Measurements from ENCODE around the gene LCN6.

DNA sequence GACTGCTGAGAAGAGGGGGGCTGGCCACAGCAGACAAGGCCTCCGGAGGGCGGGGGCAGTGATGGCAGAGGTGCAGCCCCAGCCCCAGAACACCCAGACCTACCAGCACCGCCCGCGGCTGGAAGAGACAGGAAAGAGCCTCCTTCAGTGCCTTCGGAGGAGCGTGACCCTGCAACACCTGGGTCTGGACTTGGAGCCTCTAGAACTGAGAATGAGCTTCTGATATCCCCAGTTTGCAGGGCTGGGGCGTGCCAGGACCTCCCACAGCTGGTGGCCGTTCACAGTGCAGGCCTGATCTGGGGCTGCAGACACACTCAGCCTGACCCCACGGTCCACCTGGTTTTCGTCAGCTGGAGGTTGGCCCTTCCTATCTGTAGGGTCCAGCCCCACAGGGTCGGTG lies 14.7 kb downstream of the LCN6 start:
- TF ChIP-seq, protein P1, sequence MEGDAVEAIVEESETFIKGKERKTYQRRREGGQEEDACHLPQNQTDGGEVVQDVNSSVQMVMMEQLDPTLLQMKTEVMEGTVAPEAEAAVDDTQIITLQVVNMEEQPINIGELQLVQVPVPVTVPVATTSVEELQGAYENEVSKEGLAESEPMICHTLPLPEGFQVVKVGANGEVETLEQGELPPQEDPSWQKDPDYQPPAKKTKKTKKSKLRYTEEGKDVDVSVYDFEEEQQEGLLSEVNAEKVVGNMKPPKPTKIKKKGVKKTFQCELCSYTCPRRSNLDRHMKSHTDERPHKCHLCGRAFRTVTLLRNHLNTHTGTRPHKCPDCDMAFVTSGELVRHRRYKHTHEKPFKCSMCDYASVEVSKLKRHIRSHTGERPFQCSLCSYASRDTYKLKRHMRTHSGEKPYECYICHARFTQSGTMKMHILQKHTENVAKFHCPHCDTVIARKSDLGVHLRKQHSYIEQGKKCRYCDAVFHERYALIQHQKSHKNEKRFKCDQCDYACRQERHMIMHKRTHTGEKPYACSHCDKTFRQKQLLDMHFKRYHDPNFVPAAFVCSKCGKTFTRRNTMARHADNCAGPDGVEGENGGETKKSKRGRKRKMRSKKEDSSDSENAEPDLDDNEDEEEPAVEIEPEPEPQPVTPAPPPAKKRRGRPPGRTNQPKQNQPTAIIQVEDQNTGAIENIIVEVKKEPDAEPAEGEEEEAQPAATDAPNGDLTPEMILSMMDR (conservative IDR thresholded peaks at IDR 0.05 in 1 of 2, IDR thresholded peaks at IDR 0.05 in 1 of 2; ENCODE audit: extremely low read depth in 1 of 2, insufficient read depth in 1 of 2, low read depth in 1 of 2, low read length in 2 of 2), result no peak
- no peak for TF ChIP-seq EZH2 (IDR thresholded peaks at IDR 0.05; ENCODE audit: borderline replicate concordance, low read length)
